H7 (cell line): ENCODE data around the gene CFP. TPM values are rescaled to one million over a fixed set of nuclear protein-coding genes. Genes with fewer than 3 reads are reported as not detected.

Experiments
- DNase-seq: peaks from one replicate; pipeline ENCODE4 v3.0.0; 2012
- H3K27me3 ChIP-seq: 2 replicates; pipeline ENCODE4 v1.6.0; 2011; ENCODE audit warnings: mild to moderate bottlenecking, low read length; ENCODE audit not compliant: control insufficient read depth, insufficient read depth
- H3K36me3 ChIP-seq: replicated peaks from 2 replicates; pipeline ENCODE4 v1.5.1; 2011; ENCODE audit warnings: low read length; ENCODE audit not compliant: control insufficient read depth, insufficient read depth
- H3K4me3 ChIP-seq: 2 replicates; pipeline ENCODE4 v1.5.1; 2011; ENCODE audit warnings: low read depth, mild to moderate bottlenecking, control low read depth, low read length, moderate library complexity; ENCODE audit not compliant: insufficient read depth
- total RNA-seq: library from RNA; depleted of rRNA; stranded (reverse); fragments of >200 nt; shearing (Covaris generic); gene quantifications from 2 replicates; pipeline ENCODE4 v1.2.3, GENCODE V29; 2014

Gene CFP
- total RNA-seq, 1 experiment from 2014 or later = 6.0 TPM

DNA sequence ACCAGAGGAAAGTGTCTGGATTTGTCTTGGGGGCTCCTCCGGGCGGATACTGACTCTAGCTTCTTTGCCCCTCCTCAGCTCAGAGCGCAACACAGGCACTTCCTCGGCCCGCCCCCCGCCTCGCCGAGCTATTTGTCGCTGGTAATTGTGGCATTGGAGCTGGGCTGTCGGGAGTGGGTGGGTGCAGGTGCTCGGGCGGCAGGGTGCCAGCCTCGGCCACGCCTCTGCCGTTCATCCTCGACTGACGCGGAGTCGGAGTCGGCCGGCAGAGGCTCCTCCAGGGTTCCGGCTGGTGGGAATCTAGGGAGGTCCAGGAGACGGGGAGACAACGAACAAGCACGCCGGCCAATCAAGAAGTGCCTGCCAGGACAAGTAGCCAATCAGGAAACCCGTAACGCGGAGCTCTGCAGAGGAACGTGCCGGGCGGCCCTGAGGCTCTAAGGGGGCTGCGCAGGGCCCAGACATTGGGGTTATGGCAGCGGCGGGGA lies 6.1 kb downstream of the CFP start:
- Histone ChIP-seq H3K36me3 (no peaks in the 10 kb centered on the region), H3K4me3 (peak overlapping the region; percentile 25), H3K27me3 (peaks cover 3% of the 10 kb centered on the region; the same call in 1 of the 2 replicates)
- peak; percentile 95 for DNase-seq

DNA sequence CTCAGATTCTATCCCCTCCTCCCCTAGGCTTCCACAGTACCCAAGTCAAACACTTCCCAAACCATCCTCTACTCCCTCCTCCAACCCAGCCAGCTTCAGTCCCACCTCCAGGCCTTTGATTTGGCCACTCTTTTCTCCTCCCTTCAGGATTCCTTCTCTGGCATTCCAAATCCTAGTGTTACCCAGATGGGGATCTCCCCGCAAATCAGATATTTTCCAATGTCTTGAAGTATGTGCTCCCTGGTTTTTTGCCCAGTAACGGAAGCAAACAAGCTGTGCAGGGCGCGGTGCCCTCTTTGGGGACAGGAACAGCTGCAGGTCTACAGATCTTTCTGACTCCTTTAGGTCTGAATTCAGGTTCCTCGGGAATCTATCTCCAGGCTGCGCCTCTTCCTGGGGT lies 7.9 kb downstream of the CFP start:
- Histone ChIP-seq H3K4me3 (no peak overlapping the region), H3K36me3 (no peaks in the 10 kb centered on the region), H3K27me3 (peaks cover 3% of the 10 kb centered on the region; the same call in 1 of the 2 replicates)
- DNase-seq = no peak

- Histone ChIP-seq H3K4me3 (peak overlapping the region; percentile 25; the same call in 1 of the 2 replicates), H3K27me3 (peaks cover 3% of the 10 kb centered on the region; the same call in 1 of the 2 replicates), H3K36me3 (no peaks in the 10 kb centered on the region)
- no peak for DNase-seq
Measured at GRCh38 chrX:47620303-47620685, 9.4 kb downstream of the CFP start.

DNA sequence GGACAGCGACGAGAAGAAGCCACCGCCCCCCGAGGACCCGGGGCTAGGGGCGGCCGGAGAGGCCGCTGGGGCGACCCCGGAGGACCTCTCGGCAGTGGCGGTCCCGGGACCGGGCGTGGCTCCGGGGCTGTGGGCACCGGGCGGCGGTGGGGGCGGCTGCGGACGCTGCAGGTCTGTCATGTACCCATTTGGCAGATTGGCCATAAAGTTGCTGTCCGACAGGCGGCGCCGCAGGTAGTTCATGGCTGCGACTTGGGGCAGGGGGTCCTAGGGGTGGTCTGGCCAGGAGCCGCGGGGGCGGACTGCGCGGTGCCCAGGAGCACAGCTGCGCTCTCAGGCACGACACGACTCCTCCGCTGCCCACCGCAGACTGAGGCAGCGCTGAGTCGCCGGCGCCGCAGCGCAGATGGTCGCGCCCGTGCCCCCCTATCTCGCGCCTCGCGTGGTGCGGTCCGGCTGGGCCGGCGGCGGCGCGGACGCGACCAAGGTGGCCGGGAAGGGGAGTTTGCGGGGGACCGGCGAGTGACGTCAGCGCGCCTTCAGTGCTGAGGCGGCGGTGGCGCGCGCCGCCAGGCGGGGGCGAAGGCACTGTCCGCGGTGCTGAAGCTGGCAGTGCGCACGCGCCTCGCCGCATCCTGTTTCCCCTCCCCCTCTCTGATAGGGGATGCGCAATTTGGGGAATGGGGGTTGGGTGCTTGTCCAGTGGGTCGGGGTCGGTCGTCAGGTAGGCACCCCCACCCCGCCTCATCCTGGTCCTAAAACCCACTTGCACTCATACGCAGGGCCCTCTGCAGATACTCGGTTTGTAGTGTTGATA lies 10.0 kb downstream of the CFP start, which contains the start of gene SYN1:
Gene SYN1, minus strand, starts transcription at position 372 of the 817 bp plus-strand sequence. Its CDS starts 129 bp downstream, at position 243.
- peaks cover 3% of the 10 kb centered on the region; the same call in 1 of the 2 replicates for H3K27me3 ChIP-seq
- H3K36me3 ChIP-seq = no peaks in the 10 kb centered on the region
- peak within 1 kb of the TSS; percentile 46 for H3K4me3 ChIP-seq
- DNase-seq = peak; percentile 94

GRCh38 chrX:47618923-47619485 lies 10.7 kb downstream of the CFP start:
- Histone ChIP-seq H3K27me3 (peaks cover 3% of the 10 kb centered on the region; the same call in 1 of the 2 replicates), H3K36me3 (no peaks in the 10 kb centered on the region), H3K4me3 (peak overlapping the region; percentile 46; the same call in 1 of the 2 replicates)
- DNase-seq = no peak

DNA sequence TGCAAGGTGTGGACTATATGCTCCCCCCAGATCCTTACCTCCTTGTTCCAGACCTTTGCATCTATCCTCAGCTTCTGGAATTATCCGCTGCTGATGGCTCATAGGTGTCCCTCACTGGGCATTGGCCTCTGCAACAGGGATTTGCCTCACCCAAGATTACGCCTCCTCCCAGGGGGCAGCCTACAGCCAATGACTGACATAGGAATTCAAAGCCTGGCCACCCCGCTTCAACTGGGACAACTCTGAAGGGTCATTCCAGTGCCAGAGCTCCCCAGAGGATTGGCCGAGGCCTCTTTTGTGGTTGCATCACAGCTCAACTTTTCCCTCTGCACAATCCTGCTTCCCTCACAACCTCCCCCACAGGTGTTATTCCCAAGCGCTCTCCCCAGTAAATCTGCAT lies 15.1 kb downstream of the CFP start:
- DNase-seq = no peak
- Histone ChIP-seq H3K27me3 (no peaks in the 10 kb centered on the region; the same call in 1 of the 2 replicates), H3K36me3 (no peaks in the 10 kb centered on the region), H3K4me3 (no peak overlapping the region)

DNA sequence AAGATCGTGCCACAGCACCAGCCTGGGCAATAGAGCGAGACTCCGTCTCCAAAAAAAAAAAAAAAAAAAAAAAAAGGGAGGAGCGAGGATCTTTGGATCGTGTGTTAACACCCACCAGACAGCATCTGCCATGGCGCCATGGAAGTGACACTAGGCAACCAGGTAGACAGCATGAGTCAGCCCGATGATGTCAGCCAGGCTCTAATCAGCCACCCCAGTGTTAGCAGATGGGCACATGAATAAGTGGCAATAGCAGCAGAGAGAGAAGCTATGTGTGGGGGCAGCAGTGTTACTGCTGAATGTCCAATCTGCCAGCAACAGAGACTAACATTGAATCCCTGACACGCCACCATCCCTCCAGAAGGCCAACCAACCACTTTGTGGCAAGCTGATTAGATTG lies 16.6 kb downstream of the CFP start:
- no peaks in the 10 kb centered on the region for H3K27me3 ChIP-seq
- H3K36me3 ChIP-seq = no peaks in the 10 kb centered on the region
- H3K4me3 ChIP-seq = no peak overlapping the region
- DNase-seq = no peak

DNA sequence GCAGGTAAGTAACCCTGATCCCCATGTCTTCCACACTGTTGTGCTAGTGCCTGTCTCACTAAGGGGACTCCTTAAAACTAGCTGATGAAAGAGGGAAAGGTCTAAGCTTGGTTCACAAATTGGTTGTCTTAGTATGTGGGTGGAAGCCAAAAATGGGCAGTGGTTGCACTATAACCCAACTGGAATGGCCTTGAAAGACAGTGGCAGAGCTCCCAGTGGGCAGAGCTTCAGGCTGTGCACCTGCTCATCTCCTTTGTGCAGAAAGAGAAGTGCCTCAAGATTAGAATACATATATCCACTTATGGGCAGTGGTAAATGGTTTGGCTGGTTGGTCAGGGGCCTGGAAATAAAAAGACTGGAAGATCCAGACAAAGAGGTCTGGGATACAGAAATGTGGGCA lies 17.3 kb downstream of the CFP start:
- H3K36me3 ChIP-seq = no peaks in the 10 kb centered on the region
- no peaks in the 10 kb centered on the region for H3K27me3 ChIP-seq
- no peak for DNase-seq
- no peak overlapping the region for H3K4me3 ChIP-seq

DNA sequence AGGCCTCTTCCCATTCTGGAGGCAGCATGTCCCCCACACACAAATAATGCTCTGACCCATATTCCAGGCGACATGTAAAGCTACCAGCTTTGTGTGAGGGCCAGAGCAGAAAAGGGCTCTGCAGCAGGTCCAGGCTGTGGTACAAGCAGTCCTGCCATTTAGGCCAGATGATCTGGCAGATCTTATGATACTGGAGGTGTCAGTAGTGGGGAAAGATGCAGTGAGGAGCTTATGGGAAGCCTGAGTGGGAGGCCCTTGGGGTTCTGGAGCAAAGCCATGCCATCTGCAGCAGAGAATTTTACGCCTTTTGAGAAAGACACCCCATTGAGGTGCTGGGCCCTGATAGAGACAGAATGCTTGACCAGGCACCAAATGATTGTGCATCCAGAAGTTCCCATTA lies 17.8 kb downstream of the CFP start:
- Histone ChIP-seq H3K36me3 (no peaks in the 10 kb centered on the region), H3K27me3 (no peaks in the 10 kb centered on the region), H3K4me3 (no peak overlapping the region)
- no peak for DNase-seq

DNA sequence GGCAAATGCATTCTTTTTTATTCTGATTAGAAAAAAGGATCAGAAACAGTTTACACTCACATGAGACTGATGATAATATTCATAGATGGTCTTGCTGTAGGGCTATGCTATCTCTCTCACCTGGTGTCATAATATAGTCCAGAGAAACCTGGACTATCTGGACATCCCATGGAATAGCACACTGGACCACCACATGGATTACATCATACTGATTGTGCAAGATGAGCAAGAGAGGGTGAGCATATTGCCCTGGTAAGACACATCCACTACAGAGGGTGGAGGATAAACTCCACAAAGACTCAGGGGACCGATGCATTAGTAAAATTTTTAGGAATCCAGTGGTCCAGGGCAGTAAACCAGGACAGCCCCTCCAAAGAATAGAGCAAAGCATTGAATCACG lies 18.2 kb downstream of the CFP start:
- Histone ChIP-seq H3K36me3 (no peaks in the 10 kb centered on the region), H3K27me3 (no peaks in the 10 kb centered on the region), H3K4me3 (no peak overlapping the region)
- DNase-seq = no peak

GRCh38 chrX:47610511-47610910 lies 19.2 kb downstream of the CFP start:
- no peak overlapping the region for H3K4me3 ChIP-seq
- no peaks in the 10 kb centered on the region for H3K36me3 ChIP-seq
- no peaks in the 10 kb centered on the region for H3K27me3 ChIP-seq
- no peak for DNase-seq

- DNase-seq = peak; percentile 69
- H3K27me3 ChIP-seq = no peaks in the 10 kb centered on the region
- no peak overlapping the region for H3K4me3 ChIP-seq
- H3K36me3 ChIP-seq = no peaks in the 10 kb centered on the region
Measured at GRCh38 chrX:47608130-47608810, 21.5 kb downstream of the CFP start.

- no peak for DNase-seq
- no peak overlapping the region for H3K4me3 ChIP-seq
- H3K27me3 ChIP-seq = no peaks in the 10 kb centered on the region
- H3K36me3 ChIP-seq = no peaks in the 10 kb centered on the region
Measured at GRCh38 chrX:47607091-47607490, 22.6 kb downstream of the CFP start.

DNA sequence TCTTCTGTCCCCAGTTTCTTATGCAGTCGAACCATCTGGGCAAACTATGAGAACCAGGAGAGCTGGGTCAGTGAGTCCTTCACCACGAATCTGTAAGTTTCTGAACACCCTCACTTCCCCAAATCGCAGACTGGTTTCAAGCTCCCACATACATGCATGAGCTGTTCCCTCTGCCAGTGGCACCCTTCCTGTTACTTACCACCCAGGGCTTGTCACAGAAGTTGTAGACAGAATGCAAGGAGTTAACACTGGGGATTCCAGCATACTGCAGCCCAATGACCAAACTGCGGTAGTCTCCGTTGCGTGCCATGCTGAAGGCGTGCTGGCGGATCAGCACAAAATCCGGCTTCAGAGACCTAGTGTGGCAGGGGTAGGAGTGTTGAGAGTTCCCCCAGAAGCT lies 24.7 kb downstream of the CFP start:
- no peaks in the 10 kb centered on the region for H3K27me3 ChIP-seq
- H3K4me3 ChIP-seq = no peak overlapping the region
- no peaks in the 10 kb centered on the region for H3K36me3 ChIP-seq
- DNase-seq = no peak
